Measurements from ENCODE around the gene SYNGR1. TPM values are rescaled to one million over a fixed set of nuclear protein-coding genes. Genes with fewer than 3 reads are reported as not detected.
A peak's percentile ranks its signal among the peaks of the same experiment; 100 is the strongest.
"Not testable (repeated sequence)": the region's sequence is repeated elsewhere in the genome, so short reads cannot be mapped to it uniquely, and the experiment has no call there.

The SYNGR1 gene
- polyA plus RNA-seq, 2 of the 4 experiments (the other 2 are of a cell fraction): 6.7 to 14.5 TPM

- TF ChIP-seq MYC (IDR thresholded peaks at IDR 0.05; ENCODE audit: borderline replicate concordance, low read length) (no peak), MAX (IDR thresholded peaks at IDR 0.05) (no peak)
- no peak for DNase-seq (ENCODE audit: low read depth in 1 of 2, low spot score in 1 of 2)
- Histone ChIP-seq H3K9me3 (no peaks in the 10 kb centered on the region), H3K4me1 (no peaks in the 10 kb centered on the region), H3K4me3 (no peak overlapping the region), H3K4me2 (no peak overlapping the region), H3K27ac (no peak overlapping the region)
- 92% methylated on average over 11 of the region's 11 CpGs for WGBS (ENCODE audit: missing lambda C conversion rate)
- FAIRE-seq: no peak
- CTCF ChIA-PET: no interaction called here
- POLR2A ChIA-PET: no interaction called here
- no peak for ATAC-seq
Measured at GRCh38 chr22:39409516-39410029, 59.8 kb downstream of the SYNGR1 start.

GRCh38 chr22:39410264-39410663 lies 60.5 kb downstream of the SYNGR1 start:
- ChIA-PET POLR2A (no interaction called here), CTCF (interaction anchor here (0.7 kb wide), 1 partner anchor 679 kb away, joined by 3 read pairs; no protein-coding TSS in a partner anchor)
- H3K27ac ChIP-seq: no peak overlapping the region
- FAIRE-seq (no peak), ATAC-seq (no peak), DNase-seq (ENCODE audit: low read depth in 1 of 2, low spot score in 1 of 2) (no peak)
- H3K4me3 ChIP-seq: no peak overlapping the region
- no peaks in the 10 kb centered on the region for H3K9me3 ChIP-seq
- WGBS (ENCODE audit: missing lambda C conversion rate): 97% methylated on average over 4 of the region's 4 CpGs
- TF ChIP-seq MAFK (IDR thresholded peaks at IDR 0.05; ENCODE audit: partially characterized antibody): peak; percentile 47
- no peak for TF ChIP-seq PHF8 (IDR thresholded peaks at IDR 0.05; ENCODE audit: borderline replicate concordance, low read depth)
- no peak for TF ChIP-seq CBX2 (IDR thresholded peaks at IDR 0.05; ENCODE audit: borderline replicate concordance, low read depth)
- no peak overlapping the region for H3K4me2 ChIP-seq
- no peaks in the 10 kb centered on the region for H3K4me1 ChIP-seq

- H3K27ac ChIP-seq; H3K9me3 ChIP-seq; POLR2A ChIA-PET; FAIRE-seq; DNase-seq (ENCODE audit: low read depth in 1 of 2, low spot score in 1 of 2); H3K4me1 ChIP-seq; ATAC-seq; H3K4me2 ChIP-seq; H3K4me3 ChIP-seq: not testable (repeated sequence)
- 97% methylated on average over 11 of the region's 11 CpGs for WGBS (ENCODE audit: missing lambda C conversion rate)
- CTCF ChIA-PET: interaction anchor here (0.7 kb wide), 1 partner anchor 85 kb away, joined by 3 read pairs; no protein-coding TSS in a partner anchor
Measured at GRCh38 chr22:39411828-39412365, 62.1 kb downstream of the SYNGR1 start.

- H3K4me2 ChIP-seq; DNase-seq (ENCODE audit: low read depth in 1 of 2, low spot score in 1 of 2); FAIRE-seq; H3K4me1 ChIP-seq; ATAC-seq; H3K4me3 ChIP-seq; H3K27ac ChIP-seq; POLR2A ChIA-PET; H3K9me3 ChIP-seq: not testable (repeated sequence)
- CTCF ChIA-PET: interaction anchor here (1.5 kb wide), 1 partner anchor 11 kb away, joined by 5 read pairs; no protein-coding TSS in a partner anchor
- WGBS (ENCODE audit: missing lambda C conversion rate): 93% methylated on average over 7 of the region's 7 CpGs
Measured at GRCh38 chr22:39413204-39413603, 63.4 kb downstream of the SYNGR1 start.

- H3K27ac ChIP-seq: no peak overlapping the region
- H3K4me2 ChIP-seq: no peak overlapping the region
- ChIA-PET CTCF (no interaction called here), POLR2A (interaction anchor here (0.6 kb wide), 1 partner anchor 209 kb away, joined by 5 read pairs; no protein-coding TSS in a partner anchor)
- H3K9me3 ChIP-seq: no peaks in the 10 kb centered on the region
- 99% methylated on average over 6 of the region's 7 CpGs for WGBS (ENCODE audit: missing lambda C conversion rate)
- H3K4me1 ChIP-seq: no peaks in the 10 kb centered on the region
- ATAC-seq (no peak), FAIRE-seq (no peak), DNase-seq (ENCODE audit: low read depth in 1 of 2, low spot score in 1 of 2) (no peak)
- H3K4me3 ChIP-seq: no peak overlapping the region
- TF ChIP-seq MAX (IDR thresholded peaks at IDR 0.05): no peak
- TF ChIP-seq PBX3 (IDR thresholded peaks at IDR 0.05): no peak
- TF ChIP-seq ELK1 (IDR thresholded peaks at IDR 0.05; ENCODE audit: low read depth, low read length): no peak
- no peak for TF ChIP-seq JUNB (IDR thresholded peaks at IDR 0.05)
- TF ChIP-seq MYC (IDR thresholded peaks at IDR 0.05; ENCODE audit: borderline replicate concordance, low read length): no peak
- no peak for TF ChIP-seq SREBF2 (IDR thresholded peaks at IDR 0.05)
- no peak for TF ChIP-seq CBX8 (IDR thresholded peaks at IDR 0.05)
- no peak for TF ChIP-seq TFCP2L1 (CRISPR knock-in tag; IDR thresholded peaks at IDR 0.05)
- TF ChIP-seq RARB (CRISPR knock-in tag; IDR thresholded peaks at IDR 0.05): no peak
- TF ChIP-seq FOSB (CRISPR knock-in tag; IDR thresholded peaks at IDR 0.05): no peak
- no peak for TF ChIP-seq EHMT2 (IDR thresholded peaks at IDR 0.05; ENCODE audit: low read depth)
Measured at GRCh38 chr22:39414377-39414776, 64.6 kb downstream of the SYNGR1 start.

Measured in A549 (cell line).